ENCODE data around the gene PIK3CA.

The PIK3CA gene

DNA sequence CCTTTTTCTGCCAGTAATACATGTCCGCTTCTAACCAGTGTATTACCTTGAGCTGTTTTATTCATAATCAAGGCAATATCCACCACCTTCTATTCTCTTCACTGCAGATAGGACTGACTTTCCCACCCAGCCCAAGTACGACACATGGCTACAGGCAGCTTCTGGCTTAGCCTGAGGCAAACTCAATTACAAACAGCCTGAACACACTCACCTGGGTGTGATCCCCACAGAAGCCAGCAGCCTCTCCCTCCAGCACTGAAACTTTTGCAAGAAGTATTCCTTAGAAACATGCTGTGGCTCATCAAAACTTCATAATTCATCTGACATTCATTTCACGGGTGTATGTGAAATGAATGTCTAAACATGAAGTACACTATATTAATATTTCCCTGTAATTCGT, 116.3 kb downstream of the PIK3CA start:
- Histone ChIP-seq H3K4me1 (ENCODE audit: insufficient read depth, low read length) (peaks cover 5% of the 10 kb centered on the region; the same call in 1 of the 2 replicates), H3K4me2 (ENCODE audit: insufficient read depth, low read length) (no peak overlapping the region), H3K4me3 (ENCODE audit: low read depth in 1 of 2, low read length in 2 of 2) (no peak overlapping the region), H4K20me1 (ENCODE audit: insufficient read depth, low read length) (no peaks in the 10 kb centered on the region), H3K9me3 (ENCODE audit: insufficient read depth, low read length, severe bottlenecking) (no peaks in the 10 kb centered on the region), H3K27me3 (ENCODE audit: insufficient read depth, low read length, poor library complexity) (peaks cover 4% of the 10 kb centered on the region), H3K9ac (ENCODE audit: low read depth, low read length) (no peak overlapping the region), H2AFZ (ENCODE audit: low read depth, low read length) (no peak overlapping the region), H3K36me3 (ENCODE audit: insufficient read depth, low read length) (no peaks in the 10 kb centered on the region), H3K27ac (ENCODE audit: low read length) (no peak overlapping the region), H3K79me2 (ENCODE audit: insufficient read depth, low read length) (no peaks in the 10 kb centered on the region)
- ATAC-seq (ENCODE audit: insufficient read depth, low read depth), result no peak
- DNase-seq, result no peak
- TF ChIP-seq CTCF (IDR thresholded peaks at IDR 0.05; ENCODE audit: borderline replicate concordance, extremely low read depth, low read length, poor library complexity, severe bottlenecking) (no peak), EZH2 (IDR thresholded peaks at IDR 0.05; ENCODE audit: borderline replicate concordance, low read depth, low read length, severe bottlenecking) (no peak)

DNA sequence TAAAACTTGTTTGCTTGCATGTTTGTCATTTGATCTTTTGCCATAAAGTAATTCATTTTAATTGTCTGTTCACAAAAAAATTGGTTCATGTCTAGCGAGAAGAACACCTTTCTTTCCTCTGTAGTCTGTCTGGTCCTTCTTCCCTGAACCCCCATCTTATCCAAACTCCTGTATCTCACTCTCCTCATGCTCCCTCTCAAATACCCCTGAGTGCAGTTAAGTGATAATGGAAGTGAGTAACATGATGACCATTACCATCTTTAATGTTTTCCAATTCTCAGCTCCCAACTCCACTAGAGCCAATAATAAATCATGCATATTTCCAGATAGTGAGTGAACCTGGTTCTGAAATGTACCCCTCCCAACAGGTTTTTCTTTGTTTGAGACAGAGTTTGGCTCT, 116.9 kb downstream of the PIK3CA start:
- Histone ChIP-seq H3K4me2 (ENCODE audit: insufficient read depth, low read length) (no peak overlapping the region), H3K79me2 (ENCODE audit: insufficient read depth, low read length) (no peaks in the 10 kb centered on the region), H3K36me3 (ENCODE audit: insufficient read depth, low read length) (no peaks in the 10 kb centered on the region), H3K27me3 (ENCODE audit: insufficient read depth, low read length, poor library complexity) (peaks cover 6% of the 10 kb centered on the region), H3K9ac (ENCODE audit: low read depth, low read length) (no peak overlapping the region), H3K4me1 (ENCODE audit: insufficient read depth, low read length) (peaks cover 5% of the 10 kb centered on the region; the same call in 1 of the 2 replicates), H3K4me3 (ENCODE audit: low read depth in 1 of 2, low read length in 2 of 2) (no peak overlapping the region), H2AFZ (ENCODE audit: low read depth, low read length) (no peak overlapping the region), H3K27ac (ENCODE audit: low read length) (no peak overlapping the region), H3K9me3 (ENCODE audit: insufficient read depth, low read length, severe bottlenecking) (no peaks in the 10 kb centered on the region), H4K20me1 (ENCODE audit: insufficient read depth, low read length) (no peaks in the 10 kb centered on the region)
- TF ChIP-seq EZH2 (IDR thresholded peaks at IDR 0.05; ENCODE audit: borderline replicate concordance, low read depth, low read length, severe bottlenecking), result no peak
- TF ChIP-seq CTCF (IDR thresholded peaks at IDR 0.05; ENCODE audit: borderline replicate concordance, extremely low read depth, low read length, poor library complexity, severe bottlenecking), result no peak
- DNase-seq (no peak), ATAC-seq (ENCODE audit: insufficient read depth, low read depth) (no peak)

DNA sequence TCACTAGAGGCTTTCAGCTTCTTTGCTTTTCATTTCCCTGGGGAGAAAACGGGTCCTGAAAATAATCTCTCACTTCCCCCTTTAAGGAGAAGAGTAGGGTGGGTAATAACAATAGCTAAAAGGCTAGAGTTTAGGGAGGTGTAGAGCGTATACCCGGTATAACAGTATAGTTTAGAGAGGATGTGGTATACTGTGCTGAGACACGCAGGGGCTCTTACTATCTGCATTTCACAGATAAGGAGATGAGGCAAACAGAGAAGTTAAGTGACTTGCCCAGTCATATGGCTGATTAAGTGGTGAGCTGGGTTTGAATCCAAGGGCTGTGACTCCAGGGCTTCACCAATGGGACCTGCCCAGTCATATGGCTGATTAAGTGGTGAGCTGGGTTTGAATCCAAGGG, 117.7 kb downstream of the PIK3CA start:
- no peak for DNase-seq
- Histone ChIP-seq H4K20me1 (ENCODE audit: insufficient read depth, low read length) (no peaks in the 10 kb centered on the region), H3K27me3 (ENCODE audit: insufficient read depth, low read length, poor library complexity) (peaks cover 6% of the 10 kb centered on the region), H3K4me1 (ENCODE audit: insufficient read depth, low read length) (peaks cover 5% of the 10 kb centered on the region; the same call in 1 of the 2 replicates), H3K4me2 (ENCODE audit: insufficient read depth, low read length) (no peak overlapping the region), H2AFZ (ENCODE audit: low read depth, low read length) (no peak overlapping the region), H3K9ac (ENCODE audit: low read depth, low read length) (no peak overlapping the region), H3K27ac (ENCODE audit: low read length) (no peak overlapping the region), H3K79me2 (ENCODE audit: insufficient read depth, low read length) (no peaks in the 10 kb centered on the region), H3K9me3 (ENCODE audit: insufficient read depth, low read length, severe bottlenecking) (no peaks in the 10 kb centered on the region), H3K36me3 (ENCODE audit: insufficient read depth, low read length) (no peaks in the 10 kb centered on the region), H3K4me3 (ENCODE audit: low read depth in 1 of 2, low read length in 2 of 2) (no peak overlapping the region)
- no peak for TF ChIP-seq EZH2 (IDR thresholded peaks at IDR 0.05; ENCODE audit: borderline replicate concordance, low read depth, low read length, severe bottlenecking)
- ATAC-seq (ENCODE audit: insufficient read depth, low read depth), result no peak; the same call in 2 of the 3 replicates

- DNase-seq, result no peak
- no peak overlapping the region for H3K4me3 ChIP-seq (ENCODE audit: low read depth in 1 of 2, low read length in 2 of 2)
- H3K9me3 ChIP-seq (ENCODE audit: insufficient read depth, low read length, severe bottlenecking), result no peaks in the 10 kb centered on the region
- H3K36me3 ChIP-seq (ENCODE audit: insufficient read depth, low read length), result no peaks in the 10 kb centered on the region
- H3K9ac ChIP-seq (ENCODE audit: low read depth, low read length), result no peak overlapping the region
- H3K4me2 ChIP-seq (ENCODE audit: insufficient read depth, low read length), result no peak overlapping the region
- no peak for TF ChIP-seq CTCF (IDR thresholded peaks at IDR 0.05; ENCODE audit: borderline replicate concordance, extremely low read depth, low read length, poor library complexity, severe bottlenecking)
- TF ChIP-seq EZH2 (IDR thresholded peaks at IDR 0.05; ENCODE audit: borderline replicate concordance, low read depth, low read length, severe bottlenecking), result no peak
- no peak for ATAC-seq (ENCODE audit: insufficient read depth, low read depth)
- no peak overlapping the region for H3K27ac ChIP-seq (ENCODE audit: low read length)
- peaks cover 6% of the 10 kb centered on the region for H3K27me3 ChIP-seq (ENCODE audit: insufficient read depth, low read length, poor library complexity)
- no peaks in the 10 kb centered on the region for H4K20me1 ChIP-seq (ENCODE audit: insufficient read depth, low read length)
- H2AFZ ChIP-seq (ENCODE audit: low read depth, low read length), result no peak overlapping the region
- peaks cover 5% of the 10 kb centered on the region; the same call in 1 of the 2 replicates for H3K4me1 ChIP-seq (ENCODE audit: insufficient read depth, low read length)
- no peaks in the 10 kb centered on the region for H3K79me2 ChIP-seq (ENCODE audit: insufficient read depth, low read length)
Observed at GRCh38 chr3:179266701-179267211, 118.6 kb downstream of the PIK3CA start.

All from DND-41 (cell line).